ENCODE data around the gene PKP4. TPM values are rescaled to one million over a fixed set of nuclear protein-coding genes. Genes with fewer than 3 reads are reported as not detected.
"Not testable (repeated sequence)": the region's sequence is repeated elsewhere in the genome, so short reads cannot be mapped to it uniquely, and the experiment has no call there.

PKP4 gene
- total RNA-seq, 2 experiments from 2014 or later: 52.9 to 57.0 TPM

GRCh38 chr2:158695305-158695704 is 238.6 kb downstream of the PKP4 start:
- H3K9me3 Mint-ChIP-seq: peaks cover 9% of the 10 kb centered on the region
- H3K36me3 Mint-ChIP-seq (ENCODE audit: low read depth): no peaks in the 10 kb centered on the region
- DNase-seq: no peak
- peaks cover 12% of the 10 kb centered on the region for H3K27me3 Mint-ChIP-seq (ENCODE audit: low read depth)
- H3K4me1 Mint-ChIP-seq (ENCODE audit: low read depth): no peaks in the 10 kb centered on the region
- intact Hi-C loops (cut with micrococcal nuclease): no loop called here
- H3K4me3 Mint-ChIP-seq: no peak overlapping the region
- CTCF ChIA-PET: no interaction called here
- H3K27ac Mint-ChIP-seq: no peak overlapping the region

- H3K4me3 Mint-ChIP-seq; intact Hi-C loops (cut with micrococcal nuclease); H3K4me1 Mint-ChIP-seq (ENCODE audit: low read depth); H3K27ac Mint-ChIP-seq; H3K36me3 Mint-ChIP-seq (ENCODE audit: low read depth); DNase-seq; CTCF ChIA-PET; H3K9me3 Mint-ChIP-seq: not testable (repeated sequence)
- peaks cover 12% of the 10 kb centered on the region for H3K27me3 Mint-ChIP-seq (ENCODE audit: low read depth)
Observed at GRCh38 chr2:158695744-158696143, 239.0 kb downstream of the PKP4 start.

GRCh38 chr2:158699323-158699722 is 242.6 kb downstream of the PKP4 start:
- no peak for DNase-seq
- no peak overlapping the region for H3K4me3 Mint-ChIP-seq
- peaks cover 9% of the 10 kb centered on the region for H3K9me3 Mint-ChIP-seq
- H3K27ac Mint-ChIP-seq: no peak overlapping the region
- intact Hi-C loops (cut with micrococcal nuclease): no loop called here
- H3K4me1 Mint-ChIP-seq (ENCODE audit: low read depth): no peaks in the 10 kb centered on the region
- H3K27me3 Mint-ChIP-seq (ENCODE audit: low read depth): peaks cover 8% of the 10 kb centered on the region
- CTCF ChIA-PET: no interaction called here
- H3K36me3 Mint-ChIP-seq (ENCODE audit: low read depth): no peaks in the 10 kb centered on the region

GRCh38 chr2:158701101-158701500 is 244.3 kb downstream of the PKP4 start:
- Mint-ChIP-seq H3K9me3 (peaks cover 14% of the 10 kb centered on the region), H3K4me3 (no peak overlapping the region), H3K4me1 (ENCODE audit: low read depth) (no peaks in the 10 kb centered on the region), H3K27me3 (ENCODE audit: low read depth) (peaks cover 10% of the 10 kb centered on the region), H3K27ac (no peak overlapping the region), H3K36me3 (ENCODE audit: low read depth) (no peaks in the 10 kb centered on the region)
- DNase-seq: no peak
- CTCF ChIA-PET: no interaction called here
- intact Hi-C loops (cut with micrococcal nuclease): no loop called here

GRCh38 chr2:158702740-158703139 is 246.0 kb downstream of the PKP4 start:
- intact Hi-C loops (cut with micrococcal nuclease): no loop called here
- CTCF ChIA-PET: no interaction called here

GRCh38 chr2:158704724-158705465 is 248.1 kb downstream of the PKP4 start:
- H3K36me3 Mint-ChIP-seq (ENCODE audit: low read depth); intact Hi-C loops (cut with micrococcal nuclease); H3K9me3 Mint-ChIP-seq; H3K4me1 Mint-ChIP-seq (ENCODE audit: low read depth); H3K4me3 Mint-ChIP-seq; DNase-seq; H3K27ac Mint-ChIP-seq; H3K27me3 Mint-ChIP-seq (ENCODE audit: low read depth); CTCF ChIA-PET: not testable (repeated sequence)

More at GRCh38 chr2:158702740-158703139, 246.0 kb downstream of the PKP4 start:
- H3K4me3 Mint-ChIP-seq: no peak overlapping the region
- no peaks in the 10 kb centered on the region for H3K36me3 Mint-ChIP-seq (ENCODE audit: low read depth)
- peaks cover 3% of the 10 kb centered on the region for H3K27me3 Mint-ChIP-seq (ENCODE audit: low read depth)
- no peak for DNase-seq
- H3K4me1 Mint-ChIP-seq (ENCODE audit: low read depth): no peaks in the 10 kb centered on the region
- H3K27ac Mint-ChIP-seq: no peak overlapping the region
- peaks cover 5% of the 10 kb centered on the region for H3K9me3 Mint-ChIP-seq

- Mint-ChIP-seq H3K27me3 (ENCODE audit: low read depth) (peaks cover 12% of the 10 kb centered on the region), H3K9me3 (peaks cover 8% of the 10 kb centered on the region), H3K4me1 (ENCODE audit: low read depth) (no peaks in the 10 kb centered on the region), H3K27ac (no peak overlapping the region), H3K4me3 (no peak overlapping the region), H3K36me3 (ENCODE audit: low read depth) (no peaks in the 10 kb centered on the region)
- intact Hi-C loops (cut with micrococcal nuclease): no loop called here
- DNase-seq: no peak
- CTCF ChIA-PET: interaction anchor here (1.1 kb wide), 1 partner anchor 41 kb away, joined by 3 read pairs; no protein-coding TSS in a partner anchor
Observed at GRCh38 chr2:158712791-158713522, 256.2 kb downstream of the PKP4 start.

- intact Hi-C loops (cut with micrococcal nuclease): no loop called here
- Mint-ChIP-seq H3K4me1 (ENCODE audit: low read depth) (no peaks in the 10 kb centered on the region), H3K9me3 (peaks cover 8% of the 10 kb centered on the region), H3K4me3 (no peak overlapping the region), H3K27me3 (ENCODE audit: low read depth) (peaks cover 12% of the 10 kb centered on the region), H3K27ac (no peak overlapping the region), H3K36me3 (ENCODE audit: low read depth) (no peaks in the 10 kb centered on the region)
- CTCF ChIA-PET: interaction anchor here (0.8 to 1.1 kb wide), 2 partner anchors 41 to 681 kb away, joined by 3 read pairs; no protein-coding TSS in a partner anchor
- DNase-seq: no peak
Observed at GRCh38 chr2:158713523-158714138, 256.9 kb downstream of the PKP4 start.

- intact Hi-C loops (cut with micrococcal nuclease): no loop called here
- Mint-ChIP-seq H3K36me3 (ENCODE audit: low read depth) (no peaks in the 10 kb centered on the region), H3K4me1 (ENCODE audit: low read depth) (no peaks in the 10 kb centered on the region), H3K4me3 (no peak overlapping the region), H3K27ac (no peak overlapping the region), H3K27me3 (ENCODE audit: low read depth) (peaks cover 12% of the 10 kb centered on the region), H3K9me3 (peaks cover 8% of the 10 kb centered on the region)
- CTCF ChIA-PET: interaction anchor here (0.8 kb wide), 1 partner anchor 682 kb away, joined by 3 read pairs; no protein-coding TSS in a partner anchor
- DNase-seq: no peak
Observed at GRCh38 chr2:158714420-158714819, 257.7 kb downstream of the PKP4 start.

- H3K4me1 Mint-ChIP-seq (ENCODE audit: low read depth): no peaks in the 10 kb centered on the region
- CTCF ChIA-PET: no interaction called here
- DNase-seq: no peak
- intact Hi-C loops (cut with micrococcal nuclease): no loop called here
- no peaks in the 10 kb centered on the region for H3K36me3 Mint-ChIP-seq (ENCODE audit: low read depth)
- peaks cover 10% of the 10 kb centered on the region for H3K27me3 Mint-ChIP-seq (ENCODE audit: low read depth)
- H3K9me3 Mint-ChIP-seq: peaks cover 8% of the 10 kb centered on the region
- H3K27ac Mint-ChIP-seq: no peak overlapping the region
- no peak overlapping the region for H3K4me3 Mint-ChIP-seq
Observed at GRCh38 chr2:158715357-158715756, 258.6 kb downstream of the PKP4 start.

GRCh38 chr2:158716121-158716791 is 259.5 kb downstream of the PKP4 start:
- no peak overlapping the region for H3K4me3 Mint-ChIP-seq
- H3K4me1 Mint-ChIP-seq (ENCODE audit: low read depth): no peaks in the 10 kb centered on the region
- H3K36me3 Mint-ChIP-seq (ENCODE audit: low read depth): no peaks in the 10 kb centered on the region
- peaks cover 10% of the 10 kb centered on the region for H3K27me3 Mint-ChIP-seq (ENCODE audit: low read depth)
- CTCF ChIA-PET: interaction anchor here (0.7 kb wide), 1 partner anchor 10 kb away, joined by 3 read pairs; no protein-coding TSS in a partner anchor
- DNase-seq: no peak
- peaks cover 8% of the 10 kb centered on the region for H3K9me3 Mint-ChIP-seq
- no peak overlapping the region for H3K27ac Mint-ChIP-seq
- intact Hi-C loops (cut with micrococcal nuclease): no loop called here

- Mint-ChIP-seq H3K4me1 (ENCODE audit: low read depth) (no peaks in the 10 kb centered on the region), H3K27ac (no peak overlapping the region), H3K27me3 (ENCODE audit: low read depth) (peaks cover 10% of the 10 kb centered on the region), H3K9me3 (peaks cover 8% of the 10 kb centered on the region), H3K4me3 (no peak overlapping the region), H3K36me3 (ENCODE audit: low read depth) (no peaks in the 10 kb centered on the region)
- no peak for DNase-seq
- CTCF ChIA-PET: interaction anchor here (0.6 to 0.7 kb wide), 2 partner anchors 10 to 280 kb away, joined by 3 to 4 read pairs; no protein-coding TSS in a partner anchor
- intact Hi-C loops (cut with micrococcal nuclease): no loop called here
Observed at GRCh38 chr2:158716921-158717320, 260.2 kb downstream of the PKP4 start.
